OCI-LY7 (cell line): ENCODE data around the gene UBE3B. TPM values are rescaled to one million over a fixed set of nuclear protein-coding genes. Genes with fewer than 3 reads are reported as not detected.

ENCODE experiments used
- BruUV-seq: library from RNA; stranded (reverse); fragments of 400-500 nt; replicated peaks from 2 replicates; lab custom pipeline; 2021; lab: Mats Ljungman, UMichigan
- CTCF ChIA-PET: fragments of 300-600 bp; sonication (Branson Sonifier 250); formaldehyde crosslinking; loops from one replicate; lab custom pipeline; 2022; ENCODE audit warnings: antibody characterized with exemption; ENCODE audit not compliant: unreplicated experiment; lab: Charles Lee
- POLR2A ChIA-PET: fragments of 300-600 bp; sonication (Branson Sonifier 250); formaldehyde crosslinking; loops from one replicate; lab custom pipeline; 2022; ENCODE audit warnings: antibody characterized with exemption; lab: Charles Lee
- DNase-seq: peaks from one replicate; pipeline ENCODE4 v3.0.0-alpha.2; 2015; ENCODE audit warnings: low spot score
- H2AFZ ChIP-seq: fragments of 200-600 bp; sonication (generic), shearing (Covaris generic); 2 replicates; pipeline ENCODE4 v1.6.1; 2014; ENCODE audit warnings: mild to moderate bottlenecking, antibody characterized with exemption, low read length, moderate library complexity
- H3K27ac ChIP-seq: fragments of 200-600 bp; sonication (generic); 2 replicates; pipeline ENCODE4 v1.5.1; 2014; ENCODE audit warnings: mixed run types, low read depth, mild to moderate bottlenecking, moderate library complexity, low read length, inconsistent platforms; ENCODE audit not compliant: poor library complexity, severe bottlenecking
- H3K36me3 ChIP-seq: fragments of 200-600 bp; sonication (generic); 2 replicates; pipeline ENCODE4 v1.6.1; 2014; ENCODE audit warnings: mild to moderate bottlenecking, antibody characterized with exemption, low read length, moderate library complexity, mixed read lengths; ENCODE audit not compliant: insufficient read depth
- H3K4me1 ChIP-seq: fragments of 200-600 bp; sonication (generic); 2 replicates; pipeline ENCODE4 v1.5.1; 2014; ENCODE audit warnings: mild to moderate bottlenecking, low read length; ENCODE audit not compliant: insufficient read depth, poor library complexity, severe bottlenecking
- H3K4me2 ChIP-seq: fragments of 200-600 bp; sonication (generic); 2 replicates; pipeline ENCODE4 v1.6.1; 2014; ENCODE audit warnings: mild to moderate bottlenecking, low read length
- H3K4me3 ChIP-seq: fragments of 200-600 bp; sonication (generic); 2 replicates; pipeline ENCODE4 v1.5.1; 2014; ENCODE audit warnings: mild to moderate bottlenecking, low read depth, low read length; ENCODE audit not compliant: poor library complexity, severe bottlenecking
- H3K79me2 ChIP-seq: fragments of 200-600 bp; sonication (generic); 2 replicates; pipeline ENCODE4 v1.6.1; 2016; ENCODE audit warnings: low read depth, mild to moderate bottlenecking, low read length, moderate library complexity, mixed read lengths; ENCODE audit not compliant: insufficient read depth
- H3K9me2 ChIP-seq: fragments of 200-600 bp; sonication (generic); 2 replicates; pipeline ENCODE4 v1.6.1; 2016; ENCODE audit warnings: mild to moderate bottlenecking, low read length, mixed read lengths; ENCODE audit not compliant: insufficient read depth
- H3K9me3 ChIP-seq: fragments of 200-600 bp; sonication (generic); 2 replicates; pipeline ENCODE4 v1.6.1; 2014; ENCODE audit warnings: mild to moderate bottlenecking, mixed run types, low read length, mixed read lengths
- H4K20me1 ChIP-seq: fragments of 200-600 bp; sonication (generic); 2 replicates; pipeline ENCODE4 v1.6.1; 2014; ENCODE audit warnings: mild to moderate bottlenecking, antibody characterized with exemption, low read length, moderate library complexity, mixed read lengths; ENCODE audit not compliant: insufficient read depth
- EZH2phosphoT487 ChIP-seq: fragments of 200-600 bp; sonication (generic); IDR thresholded peaks from 2 replicates; pipeline ENCODE4 v1.6.1; 2018; ENCODE audit warnings: low read depth, borderline replicate concordance, mild to moderate bottlenecking, mixed run types, antibody characterized with exemption, low read length, moderate library complexity, mixed read lengths
- intact Hi-C: fragments of 100-400 bp; cut with micrococcal nuclease; formaldehyde crosslinking; loops from one replicate; pipeline ENCODE4 v1.10.0; 2022; ENCODE audit not compliant: unreplicated experiment
- total RNA-seq, 2 experiments: library from RNA; depleted of rRNA in 1 of 2; stranded (reverse); fragments of >200 nt in 1 of 2; shearing (Covaris generic) in 1 of 2; gene quantifications; 2 replicates each; pipeline ENCODE4 v1.2.3, GENCODE V29; 2014 to 2022
- TF ChIP-seq, protein P1 (sequence below): fragments of 200-600 bp; sonication (generic); conservative IDR thresholded peaks from 2 replicates; pipeline ENCODE4 v1.5.1; 2014; ENCODE audit warnings: mild to moderate bottlenecking, antibody characterized with exemption, low read length, moderate library complexity, mixed read lengths

The UBE3B gene
- total RNA-seq, 2 experiments from 2014 or later: 27.8 to 32.6 TPM

DNA sequence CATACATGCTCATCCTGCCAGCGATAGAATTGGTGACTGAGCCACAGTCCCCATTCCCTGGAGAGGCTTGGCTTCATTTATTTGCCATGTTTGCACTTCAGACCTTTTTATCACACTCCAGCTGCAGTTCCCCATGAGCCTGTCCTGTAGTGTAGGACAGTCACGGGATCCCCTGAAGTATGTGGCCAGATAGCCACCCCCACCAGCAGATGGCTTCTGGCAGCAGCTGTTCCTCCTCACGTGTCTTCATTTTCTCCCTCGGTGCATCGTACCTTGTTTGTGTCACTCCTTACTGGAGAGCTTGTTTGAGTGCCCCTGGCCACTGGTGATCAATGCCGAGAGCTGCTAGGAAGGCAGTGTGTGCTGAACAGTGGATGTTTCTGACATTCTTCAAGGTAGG lies 40.2 kb downstream of the UBE3B start:
- no peaks in the 10 kb centered on the region for H4K20me1 ChIP-seq
- no peak overlapping the region for H3K27ac ChIP-seq
- H3K4me2 ChIP-seq: no peak overlapping the region
- CTCF ChIA-PET: interaction anchor here (0.6 kb wide), 1 partner anchor 13 kb away, joined by 3 read pairs; no protein-coding TSS in a partner anchor
- H2AFZ ChIP-seq: no peak overlapping the region
- TF ChIP-seq, protein P1, sequence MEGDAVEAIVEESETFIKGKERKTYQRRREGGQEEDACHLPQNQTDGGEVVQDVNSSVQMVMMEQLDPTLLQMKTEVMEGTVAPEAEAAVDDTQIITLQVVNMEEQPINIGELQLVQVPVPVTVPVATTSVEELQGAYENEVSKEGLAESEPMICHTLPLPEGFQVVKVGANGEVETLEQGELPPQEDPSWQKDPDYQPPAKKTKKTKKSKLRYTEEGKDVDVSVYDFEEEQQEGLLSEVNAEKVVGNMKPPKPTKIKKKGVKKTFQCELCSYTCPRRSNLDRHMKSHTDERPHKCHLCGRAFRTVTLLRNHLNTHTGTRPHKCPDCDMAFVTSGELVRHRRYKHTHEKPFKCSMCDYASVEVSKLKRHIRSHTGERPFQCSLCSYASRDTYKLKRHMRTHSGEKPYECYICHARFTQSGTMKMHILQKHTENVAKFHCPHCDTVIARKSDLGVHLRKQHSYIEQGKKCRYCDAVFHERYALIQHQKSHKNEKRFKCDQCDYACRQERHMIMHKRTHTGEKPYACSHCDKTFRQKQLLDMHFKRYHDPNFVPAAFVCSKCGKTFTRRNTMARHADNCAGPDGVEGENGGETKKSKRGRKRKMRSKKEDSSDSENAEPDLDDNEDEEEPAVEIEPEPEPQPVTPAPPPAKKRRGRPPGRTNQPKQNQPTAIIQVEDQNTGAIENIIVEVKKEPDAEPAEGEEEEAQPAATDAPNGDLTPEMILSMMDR: no peak
- no peak for TF ChIP-seq EZH2phosphoT487
- H3K4me1 ChIP-seq: no peaks in the 10 kb centered on the region
- POLR2A ChIA-PET: no interaction called here
- H3K4me3 ChIP-seq: no peak overlapping the region
- H3K36me3 ChIP-seq: peaks cover 56% of the 10 kb centered on the region; the same call in 1 of the 2 replicates
- H3K9me3 ChIP-seq: no peaks in the 10 kb centered on the region
- intact Hi-C loops: loop anchor here (1.0 kb wide), 1 partner anchor 258 kb away; no protein-coding TSS in a partner anchor
- H3K79me2 ChIP-seq: no peaks in the 10 kb centered on the region
- no peak for DNase-seq
- BruUV-seq: no TSS peak
- no peaks in the 10 kb centered on the region for H3K9me2 ChIP-seq

DNA sequence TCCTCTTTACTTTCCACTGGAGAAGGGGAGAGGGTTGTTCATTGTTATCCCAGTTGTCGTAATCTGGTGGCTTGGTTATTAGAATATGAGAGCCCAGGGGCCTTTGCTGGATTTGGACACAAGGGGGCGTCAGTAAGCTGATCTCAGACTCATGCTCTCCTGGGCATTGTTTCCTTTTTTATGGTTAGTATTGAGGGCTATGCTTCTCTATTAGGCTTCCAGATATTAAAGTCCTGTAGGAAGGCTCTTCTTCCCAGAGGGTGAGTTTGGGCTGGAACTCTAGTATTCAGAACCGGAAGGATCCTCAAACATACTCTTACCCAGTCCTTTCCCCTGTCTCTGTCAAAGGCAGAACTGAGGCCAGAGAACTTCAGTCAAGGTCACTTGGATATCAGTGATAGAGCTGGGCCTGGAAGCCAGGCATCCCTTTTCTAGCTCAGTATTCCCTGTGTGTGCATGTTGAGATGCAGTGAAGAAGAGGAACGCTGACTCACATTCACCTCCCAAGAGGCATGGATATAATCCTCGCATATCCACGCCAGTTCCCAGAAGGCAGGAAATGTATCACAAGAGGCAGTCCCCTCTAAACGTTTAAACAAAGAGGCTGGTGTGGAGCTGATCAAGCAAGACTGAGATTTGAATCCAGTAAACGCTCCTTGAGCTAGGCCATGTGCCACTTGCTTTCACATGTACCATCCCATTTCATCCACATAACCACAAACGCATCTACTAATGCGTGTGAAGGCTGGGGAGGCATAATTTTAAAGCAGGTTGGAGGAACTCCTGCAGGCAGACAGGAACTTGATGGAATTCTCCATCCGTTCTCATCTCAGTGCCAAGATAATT lies 41.6 kb downstream of the UBE3B start:
- no peak overlapping the region for H3K27ac ChIP-seq
- no peaks in the 10 kb centered on the region for H3K79me2 ChIP-seq
- no peak overlapping the region for H2AFZ ChIP-seq
- ChIA-PET POLR2A (interaction anchor here (1.4 kb wide), 1 partner anchor 10 kb away, joined by 6 read pairs; no protein-coding TSS in a partner anchor), CTCF (interaction anchor here (0.6 to 1.1 kb wide), 2 partner anchors 9 to 265 kb away, joined by 3 read pairs; no protein-coding TSS in a partner anchor)
- H3K9me2 ChIP-seq: no peaks in the 10 kb centered on the region
- no peak overlapping the region for H3K4me2 ChIP-seq
- H4K20me1 ChIP-seq: no peaks in the 10 kb centered on the region
- BruUV-seq: no TSS peak
- H3K4me1 ChIP-seq: no peaks in the 10 kb centered on the region
- peak; percentile 61 for DNase-seq
- TF ChIP-seq, protein P1: peak; percentile 98
- no peak for TF ChIP-seq EZH2phosphoT487
- peaks cover 54% of the 10 kb centered on the region; the same call in 1 of the 2 replicates for H3K36me3 ChIP-seq
- intact Hi-C loops: loop anchor here (1.0 kb wide), 1 partner anchor 256 kb away; no protein-coding TSS in a partner anchor
- H3K9me3 ChIP-seq: no peaks in the 10 kb centered on the region
- no peak overlapping the region for H3K4me3 ChIP-seq
